CD4-positive, alpha-beta T cell treated with Interleukin-2 at 100 ng/mL for 4 hours (primary cell): ENCODE data around the gene KANSL3.
"Not testable (repeated sequence)": the region's sequence is repeated elsewhere in the genome, so short reads cannot be mapped to it uniquely, and the experiment has no call there.

Source experiments
- DNase-seq: peaks from one replicate; pipeline ENCODE4 v3.0.0-alpha.2; 2020; ENCODE audit warnings: low spot score

Gene KANSL3

GRCh38 chr2:96557421-96557820, 80.7 kb downstream of the KANSL3 start:
- DNase-seq = not testable (repeated sequence)

- peak; percentile 64 for DNase-seq
Observed at GRCh38 chr2:96556441-96557330, 81.4 kb downstream of the KANSL3 start.

DNA sequence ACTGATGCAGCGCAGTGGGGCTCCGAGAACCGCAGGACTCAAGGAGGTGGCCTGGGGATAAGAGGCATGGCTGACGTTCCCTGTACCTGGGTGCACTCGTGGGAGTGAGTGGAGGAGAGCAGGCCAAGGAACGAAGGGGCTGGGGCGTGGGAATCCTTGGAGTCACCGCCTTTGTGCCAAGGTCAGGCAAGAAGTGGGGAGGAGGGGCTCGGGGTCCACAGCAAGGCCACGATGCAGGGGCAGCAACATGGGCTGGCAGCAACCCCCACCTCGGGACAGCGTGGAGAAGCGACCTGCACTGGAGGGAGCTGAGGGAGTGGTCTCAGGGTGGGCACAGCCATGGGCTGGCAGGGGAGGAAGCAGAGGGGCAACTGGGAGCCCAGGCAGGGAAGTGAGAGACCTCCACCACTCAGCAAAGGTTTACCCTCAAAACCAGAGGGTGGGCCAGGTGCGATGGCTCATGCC, 82.9 kb downstream of the KANSL3 start:
- DNase-seq = no peak

GRCh38 chr2:96554293-96555145, 83.6 kb downstream of the KANSL3 start:
- peak; percentile 69 for DNase-seq

DNA sequence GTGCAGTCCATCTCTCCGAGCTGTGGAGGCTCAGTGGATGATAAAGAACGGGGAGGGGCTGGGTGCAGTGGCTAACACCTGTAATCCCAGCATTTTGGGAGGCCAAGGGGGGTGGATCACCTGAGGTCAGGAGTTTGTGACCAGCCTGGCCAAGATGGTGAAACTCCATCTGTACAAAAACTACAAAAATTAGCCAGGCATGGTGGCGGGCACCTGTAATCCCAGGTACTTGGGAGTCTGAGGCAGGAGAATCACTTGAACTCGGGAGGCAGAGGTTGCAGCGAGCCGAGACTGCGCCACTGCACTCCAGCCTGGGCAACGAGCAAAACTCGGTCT, 84.2 kb downstream of the KANSL3 start:
- DNase-seq = not testable (repeated sequence)

DNA sequence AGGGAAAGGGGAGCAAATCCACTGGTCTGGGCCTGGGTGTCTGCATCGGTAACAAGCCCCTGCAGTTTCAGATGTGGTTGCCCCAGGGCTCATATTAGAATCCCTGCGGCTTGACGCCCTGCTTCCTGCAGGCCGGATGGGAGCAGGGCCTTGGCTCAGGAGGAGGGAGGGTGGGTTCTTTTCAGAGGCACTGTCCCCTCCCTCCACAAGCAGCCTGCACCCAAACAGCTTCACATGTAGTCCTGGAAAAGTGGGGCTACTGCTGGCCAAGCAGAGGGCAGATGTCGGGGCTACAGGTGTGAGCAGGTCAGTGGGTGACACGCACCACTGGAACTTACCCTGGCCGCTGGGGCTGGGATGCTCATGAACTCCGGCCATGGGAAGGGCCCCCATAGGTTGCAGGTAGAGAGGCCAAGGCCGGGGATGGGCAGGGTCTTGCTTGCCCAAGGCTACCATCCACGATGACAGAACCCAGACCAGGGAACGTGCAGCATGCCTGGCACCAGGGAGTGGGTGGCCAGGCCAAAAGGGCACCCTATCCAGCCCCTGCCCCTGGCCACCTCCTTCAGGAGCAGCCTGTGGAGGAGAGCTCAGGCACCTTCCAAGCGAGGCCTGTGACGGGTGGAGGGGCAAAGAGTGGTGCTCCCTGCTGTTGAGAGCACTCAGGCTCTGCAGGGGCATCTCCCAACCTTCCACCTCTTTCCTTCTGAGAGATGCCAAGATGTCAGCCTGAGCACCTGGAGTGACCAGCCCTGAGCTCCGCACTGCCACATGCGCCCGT, 84.7 kb downstream of the KANSL3 start:
- no peak for DNase-seq

GRCh38 chr2:96552315-96553175, 85.6 kb downstream of the KANSL3 start:
- DNase-seq = no peak

GRCh38 chr2:96551605-96552314, 86.4 kb downstream of the KANSL3 start:
- no peak for DNase-seq

DNA sequence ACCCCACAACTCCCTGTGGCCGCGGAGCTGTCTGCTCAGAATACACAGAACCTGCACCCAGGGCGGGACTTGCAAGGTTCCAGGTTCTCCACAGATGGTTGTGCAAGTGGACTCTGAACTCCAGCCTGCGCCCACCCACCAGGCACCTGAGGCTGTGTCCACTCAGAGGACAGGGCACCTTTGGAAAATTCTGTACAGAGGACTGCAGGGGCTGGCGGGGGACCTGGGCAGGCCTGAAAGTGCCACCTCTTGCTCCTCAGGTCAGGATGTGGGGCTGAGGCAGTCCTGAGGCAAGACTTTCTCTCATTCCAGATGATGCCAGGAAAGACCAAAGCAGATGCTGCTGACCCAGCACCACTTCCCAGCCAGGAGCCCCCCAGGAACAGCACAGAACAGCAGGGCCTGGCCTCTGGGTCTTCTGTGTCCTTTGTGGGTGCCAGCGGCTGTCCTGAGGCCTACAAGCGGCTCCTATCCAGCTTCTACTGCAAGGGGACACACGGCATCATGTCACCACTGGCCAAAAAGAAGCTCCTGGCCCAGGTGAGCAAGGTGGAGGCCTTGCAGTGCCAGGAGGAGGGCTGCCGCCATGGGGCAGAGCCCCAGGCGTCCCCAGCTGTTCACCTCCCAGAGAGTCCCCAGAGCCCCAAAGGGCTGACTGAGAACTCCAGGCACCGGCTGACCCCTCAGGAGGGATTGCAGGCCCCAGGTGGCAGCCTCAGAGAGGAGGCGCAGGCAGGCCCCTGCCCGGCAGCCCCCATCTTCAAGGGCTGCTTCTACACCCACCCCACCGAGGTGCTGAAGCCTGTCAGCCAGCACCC, 87.1 kb downstream of the KANSL3 start:
- no peak for DNase-seq

GRCh38 chr2:96549967-96550786, 87.9 kb downstream of the KANSL3 start:
- DNase-seq = no peak

- DNase-seq = no peak
Observed at GRCh38 chr2:96549466-96549785, 88.7 kb downstream of the KANSL3 start.

GRCh38 chr2:96548558-96549465, 89.3 kb downstream of the KANSL3 start:
- DNase-seq = no peak

DNA sequence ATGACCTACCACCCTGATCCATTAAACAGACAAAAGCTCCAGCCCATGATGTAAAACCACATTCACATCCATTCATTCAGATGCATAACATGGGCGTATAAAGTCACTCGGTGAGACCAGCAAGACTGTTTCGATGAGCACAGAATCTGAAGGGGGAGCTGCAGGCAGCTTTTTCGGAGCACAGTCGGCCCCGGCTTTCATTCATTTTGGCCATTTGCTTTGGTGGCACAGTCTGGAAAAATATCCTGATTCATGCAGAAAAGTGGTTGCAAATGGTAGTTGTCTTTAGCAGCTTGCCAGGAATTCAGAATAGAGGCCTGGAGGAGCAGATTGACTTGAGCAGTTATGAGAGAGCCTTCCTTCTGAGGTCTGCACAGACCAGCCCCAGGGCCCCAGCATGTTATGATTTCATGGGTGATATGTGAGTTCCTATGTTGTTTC, 90.4 kb downstream of the KANSL3 start:
- no peak for DNase-seq

- DNase-seq = no peak
Observed at GRCh38 chr2:96547203-96547641, 90.9 kb downstream of the KANSL3 start.

- DNase-seq = no peak
Observed at GRCh38 chr2:96546797-96547196, 91.3 kb downstream of the KANSL3 start.

DNA sequence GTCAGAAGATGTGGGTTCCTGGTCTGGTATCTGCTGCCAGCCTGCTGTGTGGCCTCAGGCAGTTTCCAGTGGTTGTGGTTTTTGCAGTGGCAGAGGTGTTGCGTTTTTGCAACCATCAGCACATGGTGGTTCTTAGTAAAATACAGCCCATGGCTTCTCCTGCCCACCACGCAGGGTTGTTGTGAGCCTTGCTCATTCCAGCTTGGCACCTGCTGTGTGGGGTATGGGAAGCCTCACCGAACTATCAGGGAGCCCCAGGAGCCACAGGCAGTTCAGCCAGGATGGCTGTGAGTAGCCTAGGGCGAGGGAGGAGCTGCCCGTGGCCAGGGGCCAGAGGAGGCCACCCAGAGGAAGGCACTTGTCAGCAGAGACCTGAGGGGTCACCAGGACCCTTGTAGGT, 91.8 kb downstream of the KANSL3 start:
- no peak for DNase-seq
